Middle frontal gyrus (tissue), 1 donor: ENCODE results near the gene CCDC88A.
"Not testable (repeated sequence)": the region's sequence is repeated elsewhere in the genome, so short reads cannot be mapped to it uniquely, and the experiment has no call there.

Experiments used
- DNase-seq: peaks from one replicate; pipeline ENCODE4 v3.0.0-alpha.2; 2015; ENCODE audit warnings: low spot score; ENCODE audit errors: extremely low spot score

CCDC88A gene

DNA sequence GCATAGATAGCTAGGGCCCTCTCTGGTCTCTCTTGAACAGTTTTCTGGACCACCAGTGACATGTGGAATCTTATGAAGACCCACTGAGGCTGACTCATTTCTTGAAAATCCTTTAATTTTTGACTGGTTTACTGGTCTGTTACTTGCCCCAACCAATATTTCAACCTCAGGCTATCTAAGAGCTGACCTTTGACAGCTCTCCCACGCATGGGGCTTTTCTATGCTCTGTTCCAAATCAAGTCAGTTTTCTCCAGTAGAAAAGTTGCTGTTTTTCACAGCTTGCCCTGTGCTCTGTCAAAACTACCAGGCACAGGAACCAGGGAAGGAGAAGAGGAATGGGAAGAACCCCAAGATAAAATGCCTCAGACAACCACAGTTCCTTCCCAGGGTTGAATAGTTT, 104.7 kb downstream of the CCDC88A start:
- DNase-seq: no peak

- DNase-seq: no peak
These were observed 108.2 kb downstream of the CCDC88A start for GRCh38 chr2:55311444-55311870.

GRCh38 chr2:55309446-55309845, 110.2 kb downstream of the CCDC88A start:
- DNase-seq: no peak

DNA sequence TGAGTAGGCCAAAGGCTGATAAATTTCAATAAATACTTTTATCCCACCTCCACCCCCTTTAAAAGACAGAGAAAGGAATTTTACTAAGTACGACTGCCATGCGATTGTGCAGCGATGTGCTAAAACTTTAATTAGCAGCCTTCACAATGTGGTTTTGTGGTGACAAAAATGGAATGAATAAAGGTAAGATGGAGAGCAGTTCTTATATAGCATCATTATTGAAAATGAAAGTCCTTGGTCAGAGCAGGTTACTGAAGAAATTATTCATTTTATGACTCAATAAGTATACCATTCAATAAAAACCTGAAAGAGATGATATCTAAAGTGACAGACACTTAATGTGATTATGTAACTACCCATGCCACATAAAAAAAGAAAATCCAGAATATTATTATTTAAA, 117.4 kb downstream of the CCDC88A start:
- DNase-seq: no peak

DNA sequence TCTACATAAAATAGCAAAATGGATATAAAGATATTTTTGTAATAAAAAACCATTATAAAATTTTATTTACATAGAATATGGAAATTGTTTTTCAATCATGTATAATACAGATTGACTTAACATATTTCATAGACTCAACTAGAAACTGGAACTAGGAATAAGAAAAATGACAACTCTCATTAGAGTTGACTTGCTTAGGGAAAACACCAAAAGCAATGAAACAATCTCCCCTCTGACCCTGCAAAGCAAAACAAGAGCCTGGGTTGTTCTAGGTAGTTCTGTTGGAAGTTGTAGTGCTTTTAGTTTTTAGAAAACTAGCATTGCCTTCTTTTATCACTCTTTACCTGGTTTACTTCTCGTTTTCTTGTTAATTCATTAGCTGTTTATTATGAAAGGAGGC, 118.4 kb downstream of the CCDC88A start:
- DNase-seq: no peak

DNA sequence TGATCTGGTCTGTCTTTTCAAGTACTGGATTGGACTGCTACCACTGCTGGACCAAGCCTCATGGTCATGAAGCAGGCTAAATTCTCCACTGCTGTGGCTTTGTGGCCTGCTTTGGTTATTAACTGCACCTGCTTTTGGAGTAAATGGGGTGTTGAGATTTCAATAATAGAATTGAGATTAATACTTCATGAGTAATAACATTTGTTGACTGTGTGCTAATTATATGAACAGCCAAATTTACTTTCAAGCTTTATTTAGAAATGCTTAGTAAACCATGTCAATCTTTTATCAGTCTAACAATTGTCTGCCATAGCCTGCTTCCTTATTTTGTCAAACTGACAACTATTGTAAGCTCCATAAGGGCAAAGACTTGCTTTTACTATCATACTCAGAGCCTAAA, 123.3 kb downstream of the CCDC88A start:
- DNase-seq: no peak

DNA sequence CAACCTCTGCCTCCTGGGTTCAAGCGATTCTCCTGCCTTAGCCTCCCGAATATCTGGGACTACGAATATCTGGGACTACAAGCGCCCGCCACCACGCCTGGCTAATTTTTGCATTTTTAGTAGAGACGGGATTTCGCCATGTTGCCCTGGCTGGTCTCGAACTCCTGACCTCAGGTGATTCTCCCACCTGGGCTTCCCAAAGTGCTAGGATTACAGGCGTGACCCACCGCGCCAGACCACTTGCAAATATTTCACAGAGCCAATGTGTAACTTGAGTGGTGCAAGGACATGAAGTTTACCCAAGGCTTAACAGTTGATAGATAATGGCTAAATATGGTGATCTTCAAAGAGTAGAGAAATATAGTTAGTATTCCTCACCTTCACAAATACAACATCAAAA, 136.6 kb downstream of the CCDC88A start:
- no peak for DNase-seq

GRCh38 chr2:55282110-55282917, 137.3 kb downstream of the CCDC88A start:
- peak; percentile 68 for DNase-seq

DNA sequence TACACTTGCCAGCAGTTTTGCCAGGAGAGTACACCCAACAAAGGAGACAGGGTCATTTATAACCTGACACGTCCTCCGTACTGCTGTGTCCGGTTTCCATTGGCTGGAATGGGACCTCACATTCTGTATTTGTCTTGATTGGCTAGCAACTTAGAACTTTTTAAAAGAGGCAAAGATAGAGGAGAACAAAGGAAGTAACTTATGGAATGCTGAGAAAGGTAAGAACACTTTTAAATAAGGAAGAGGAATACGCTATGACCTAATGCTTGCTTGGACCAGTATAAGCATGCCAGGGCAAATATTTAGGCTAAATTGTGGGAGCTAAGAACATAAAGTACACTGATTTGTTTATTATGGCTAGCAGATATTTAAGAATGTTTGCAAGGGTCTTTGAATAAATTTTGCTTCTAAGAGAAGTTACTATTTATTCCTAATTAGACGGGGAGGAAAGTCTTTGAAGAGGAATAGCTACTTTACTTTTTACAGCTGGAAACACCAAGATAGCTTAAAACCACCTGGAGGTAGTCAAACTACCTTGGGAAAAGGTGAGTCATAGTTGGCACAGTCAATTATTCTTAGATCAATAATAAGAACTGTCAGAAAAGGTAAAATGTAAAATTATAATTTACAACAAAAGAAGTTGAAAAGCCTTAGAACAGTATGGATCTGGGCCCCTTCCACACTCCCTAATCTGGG, 138.7 kb downstream of the CCDC88A start:
- DNase-seq: not testable (repeated sequence)

DNA sequence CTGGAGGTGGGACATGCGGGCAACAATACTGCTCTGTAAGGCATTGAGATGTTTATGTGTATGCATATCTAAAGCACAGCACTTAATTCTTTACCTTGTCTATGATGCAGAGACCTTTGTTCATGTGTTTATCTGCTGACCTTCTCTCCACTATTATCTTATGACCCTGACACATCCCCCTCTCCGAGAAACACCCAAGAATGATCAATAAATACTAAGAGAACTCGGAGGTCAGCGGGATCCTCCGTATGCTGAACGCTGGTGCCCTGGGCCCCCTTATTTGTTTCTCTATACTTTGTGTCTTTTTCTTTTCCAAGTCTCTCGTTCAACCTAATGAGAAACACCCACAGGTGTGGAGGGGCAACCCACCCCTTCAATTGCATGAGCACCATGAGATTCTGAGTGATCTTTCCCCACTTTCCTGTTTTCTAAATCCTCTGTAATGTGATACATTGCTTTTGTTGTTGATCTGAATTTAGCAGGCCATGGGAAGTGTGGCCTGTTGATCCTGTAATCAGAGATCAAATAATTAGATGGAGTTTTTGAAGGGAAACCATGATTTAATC, 139.7 kb downstream of the CCDC88A start:
- DNase-seq: not testable (repeated sequence)

DNA sequence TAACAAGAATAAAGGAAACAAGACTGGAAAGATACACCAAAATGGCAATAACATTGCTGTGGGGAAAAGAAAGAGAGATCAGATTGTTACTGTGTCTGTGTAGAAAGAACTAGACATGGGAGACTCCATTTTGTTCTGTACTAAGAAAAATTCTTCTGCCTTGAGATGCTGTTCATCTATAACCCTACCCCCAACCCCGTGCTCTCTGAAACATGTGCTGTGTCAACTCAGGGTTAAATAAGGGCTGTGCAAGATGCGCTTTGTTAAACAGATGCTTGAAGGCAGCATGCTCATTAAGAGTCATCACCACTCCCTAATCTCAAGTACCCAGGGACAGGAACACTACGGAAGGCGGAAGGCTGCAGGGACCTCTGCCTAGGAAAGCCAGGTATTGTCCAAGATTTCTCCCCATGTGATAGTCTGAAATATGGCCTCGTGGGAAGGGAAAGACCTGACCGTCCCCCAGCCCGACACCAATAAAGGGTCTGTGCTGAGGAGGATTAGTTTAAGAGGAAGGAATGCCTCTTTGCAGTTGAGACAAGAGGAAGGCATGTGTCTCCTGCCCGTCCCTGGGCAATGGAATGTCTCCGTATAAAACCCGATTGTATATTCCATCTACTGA, 140.3 kb downstream of the CCDC88A start:
- DNase-seq: not testable (repeated sequence)

DNA sequence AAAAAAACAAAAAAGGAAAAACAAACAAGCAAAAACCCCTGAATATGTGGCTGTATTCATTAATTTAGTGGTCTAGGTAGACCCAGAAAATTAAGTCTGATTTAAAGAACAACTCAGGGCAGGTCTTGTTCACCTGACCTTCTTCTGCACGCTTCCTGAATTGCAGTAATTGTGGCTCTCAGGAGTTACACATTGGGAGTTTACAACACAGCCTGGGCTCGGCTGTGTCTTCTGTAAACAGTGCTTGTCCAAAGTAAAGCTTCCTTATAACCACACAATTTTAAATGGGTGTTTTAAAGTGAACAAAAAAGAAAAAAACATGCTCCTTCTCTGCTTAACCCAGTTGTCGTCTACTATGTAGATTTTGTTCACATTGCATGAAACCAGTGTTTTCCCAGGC, 142.3 kb downstream of the CCDC88A start:
- no peak for DNase-seq

DNA sequence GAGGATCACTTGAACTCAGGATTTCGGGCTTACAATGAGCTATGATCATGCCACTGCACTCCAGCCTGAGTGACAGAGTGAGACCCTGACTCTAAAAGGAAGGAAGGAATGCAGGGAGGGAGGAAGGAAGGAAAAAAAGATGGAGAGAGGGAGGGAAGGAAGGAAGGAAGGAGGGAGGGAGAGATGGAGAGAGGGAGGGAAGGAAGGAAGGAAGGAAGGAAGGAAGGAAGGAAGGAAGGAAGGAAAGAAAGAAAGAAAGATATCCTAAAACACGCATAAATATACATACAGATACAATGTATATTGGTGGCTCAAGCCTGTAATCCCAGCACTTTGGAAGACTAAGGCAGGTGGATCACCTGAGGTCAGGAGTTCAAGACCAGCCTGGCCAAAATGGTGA, 145.3 kb downstream of the CCDC88A start:
- not testable (repeated sequence) for DNase-seq

DNA sequence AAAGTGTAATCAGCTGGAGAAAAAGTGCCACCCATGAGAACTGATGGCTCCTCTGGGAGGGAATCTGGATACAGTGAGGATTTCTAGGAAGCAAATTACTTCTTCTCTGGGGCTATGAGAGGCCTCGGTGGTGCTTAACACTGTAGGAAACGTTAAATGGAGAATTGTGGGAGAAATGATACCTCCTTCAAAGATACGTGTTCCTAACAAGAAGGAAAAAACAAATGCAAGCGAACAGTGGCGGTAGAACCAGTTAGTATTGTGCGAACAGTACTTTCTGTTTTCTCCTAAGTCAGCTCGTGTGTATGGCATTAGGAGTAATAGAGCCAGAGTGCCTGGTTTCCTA, 150.0 kb downstream of the CCDC88A start:
- DNase-seq: no peak

- DNase-seq: peak; percentile 87
These were observed 150.6 kb downstream of the CCDC88A start, which contains the start of gene MTIF2 for GRCh38 chr2:55268907-55269644. Gene MTIF2, minus strand, starts transcription at chr2:55269231. Its CDS starts 5,373 bp downstream, at chr2:55263858.

DNA sequence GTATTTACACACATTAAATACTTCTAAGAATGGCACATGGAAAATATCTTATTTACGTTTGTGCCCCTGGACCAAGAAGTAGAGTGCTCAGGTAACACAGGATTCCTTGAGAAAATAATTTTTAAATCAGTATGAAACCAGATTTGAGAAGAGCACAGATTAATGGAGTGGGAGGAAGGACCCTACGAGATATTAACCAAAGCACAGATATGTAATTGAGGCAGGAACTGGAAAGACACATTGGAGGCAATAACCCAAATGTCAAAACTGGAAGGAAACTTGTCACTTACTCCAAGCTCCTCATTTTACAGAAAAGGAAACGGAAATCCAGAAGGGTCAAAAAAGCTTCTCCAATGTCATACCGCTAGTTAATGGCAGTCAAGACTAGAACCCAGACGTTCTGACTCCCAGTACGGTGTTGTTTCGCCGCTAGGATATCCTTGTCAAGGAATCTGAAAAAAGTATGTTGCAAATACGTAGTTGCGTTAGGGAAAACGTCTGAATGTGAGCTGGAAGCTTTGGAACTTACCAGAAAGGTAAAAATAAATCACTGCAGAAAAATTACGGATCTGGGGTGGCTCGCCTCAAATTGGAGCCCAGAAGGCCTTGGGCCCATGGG, 151.3 kb downstream of the CCDC88A start:
- DNase-seq: no peak

DNA sequence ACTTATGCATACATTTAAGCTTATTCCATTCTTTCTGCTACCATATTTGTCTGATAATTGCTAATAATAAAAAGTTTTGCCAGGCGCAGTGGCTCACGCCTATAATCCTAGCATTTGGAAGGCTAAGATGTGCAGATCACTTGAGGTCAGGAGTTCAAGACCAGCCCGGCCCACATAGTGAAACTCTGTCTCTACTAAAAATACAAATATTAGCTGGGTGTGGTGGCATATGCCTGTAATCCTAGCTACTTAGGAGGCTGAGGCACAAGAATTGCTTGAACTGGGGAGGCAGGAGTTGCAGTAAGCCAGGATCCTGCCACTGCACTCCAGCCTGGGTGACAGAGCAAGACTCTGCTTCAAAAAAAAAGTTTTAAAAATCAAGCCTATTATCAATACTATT, 160.1 kb downstream of the CCDC88A start:
- not testable (repeated sequence) for DNase-seq

GRCh38 chr2:55252832-55253231, 166.8 kb downstream of the CCDC88A start:
- no peak for DNase-seq

GRCh38 chr2:55247025-55247424, 172.6 kb downstream of the CCDC88A start:
- DNase-seq: no peak

- no peak for DNase-seq
These were observed 174.2 kb downstream of the CCDC88A start for GRCh38 chr2:55245411-55245810.

GRCh38 chr2:55242617-55243016, 177.0 kb downstream of the CCDC88A start:
- DNase-seq: no peak
